OCI-LY7 (cell line): ENCODE results near the gene HES4. TPM values are rescaled to one million over a fixed set of nuclear protein-coding genes. Genes with fewer than 3 reads are reported as not detected.

Source experiments
- BruUV-seq: library from RNA; stranded (reverse); fragments of 400-500 nt; replicated peaks from 2 replicates; lab custom pipeline; 2021; lab: Mats Ljungman, UMichigan
- CTCF ChIA-PET: fragments of 300-600 bp; sonication (Branson Sonifier 250); formaldehyde crosslinking; loops from one replicate; lab custom pipeline; 2022; ENCODE audit warnings: antibody characterized with exemption; ENCODE audit not compliant: unreplicated experiment; lab: Charles Lee
- POLR2A ChIA-PET: fragments of 300-600 bp; sonication (Branson Sonifier 250); formaldehyde crosslinking; loops from one replicate; lab custom pipeline; 2022; ENCODE audit warnings: antibody characterized with exemption; lab: Charles Lee
- DNase-seq: peaks from one replicate; pipeline ENCODE4 v3.0.0-alpha.2; 2015; ENCODE audit warnings: low spot score
- H2AFZ ChIP-seq: fragments of 200-600 bp; sonication (generic), shearing (Covaris generic); 2 replicates; pipeline ENCODE4 v1.6.1; 2014; ENCODE audit warnings: mild to moderate bottlenecking, antibody characterized with exemption, low read length, moderate library complexity
- H3K27ac ChIP-seq: fragments of 200-600 bp; sonication (generic); 2 replicates; pipeline ENCODE4 v1.5.1; 2014; ENCODE audit warnings: mixed run types, low read depth, mild to moderate bottlenecking, moderate library complexity, low read length, inconsistent platforms; ENCODE audit not compliant: poor library complexity, severe bottlenecking
- H3K36me3 ChIP-seq: fragments of 200-600 bp; sonication (generic); 2 replicates; pipeline ENCODE4 v1.6.1; 2014; ENCODE audit warnings: mild to moderate bottlenecking, antibody characterized with exemption, low read length, moderate library complexity, mixed read lengths; ENCODE audit not compliant: insufficient read depth
- H3K4me1 ChIP-seq: fragments of 200-600 bp; sonication (generic); 2 replicates; pipeline ENCODE4 v1.5.1; 2014; ENCODE audit warnings: mild to moderate bottlenecking, low read length; ENCODE audit not compliant: insufficient read depth, poor library complexity, severe bottlenecking
- H3K4me2 ChIP-seq: fragments of 200-600 bp; sonication (generic); 2 replicates; pipeline ENCODE4 v1.6.1; 2014; ENCODE audit warnings: mild to moderate bottlenecking, low read length
- H3K4me3 ChIP-seq: fragments of 200-600 bp; sonication (generic); 2 replicates; pipeline ENCODE4 v1.5.1; 2014; ENCODE audit warnings: mild to moderate bottlenecking, low read depth, low read length; ENCODE audit not compliant: poor library complexity, severe bottlenecking
- H3K79me2 ChIP-seq: fragments of 200-600 bp; sonication (generic); 2 replicates; pipeline ENCODE4 v1.6.1; 2016; ENCODE audit warnings: low read depth, mild to moderate bottlenecking, low read length, moderate library complexity, mixed read lengths; ENCODE audit not compliant: insufficient read depth
- H3K9me2 ChIP-seq: fragments of 200-600 bp; sonication (generic); 2 replicates; pipeline ENCODE4 v1.6.1; 2016; ENCODE audit warnings: mild to moderate bottlenecking, low read length, mixed read lengths; ENCODE audit not compliant: insufficient read depth
- H3K9me3 ChIP-seq: fragments of 200-600 bp; sonication (generic); 2 replicates; pipeline ENCODE4 v1.6.1; 2014; ENCODE audit warnings: mild to moderate bottlenecking, mixed run types, low read length, mixed read lengths
- H4K20me1 ChIP-seq: fragments of 200-600 bp; sonication (generic); 2 replicates; pipeline ENCODE4 v1.6.1; 2014; ENCODE audit warnings: mild to moderate bottlenecking, antibody characterized with exemption, low read length, moderate library complexity, mixed read lengths; ENCODE audit not compliant: insufficient read depth
- EZH2phosphoT487 ChIP-seq: fragments of 200-600 bp; sonication (generic); IDR thresholded peaks from 2 replicates; pipeline ENCODE4 v1.6.1; 2018; ENCODE audit warnings: low read depth, borderline replicate concordance, mild to moderate bottlenecking, mixed run types, antibody characterized with exemption, low read length, moderate library complexity, mixed read lengths
- intact Hi-C: fragments of 100-400 bp; cut with micrococcal nuclease; formaldehyde crosslinking; loops from one replicate; pipeline ENCODE4 v1.10.0; 2022; ENCODE audit not compliant: unreplicated experiment
- total RNA-seq, 2 experiments: library from RNA; depleted of rRNA in 1 of 2; stranded (reverse); fragments of >200 nt in 1 of 2; shearing (Covaris generic) in 1 of 2; gene quantifications; 2 replicates each; pipeline ENCODE4 v1.2.3, GENCODE V29; 2014 to 2022
- TF ChIP-seq, protein P1 (sequence below): fragments of 200-600 bp; sonication (generic); conservative IDR thresholded peaks from 2 replicates; pipeline ENCODE4 v1.5.1; 2014; ENCODE audit warnings: mild to moderate bottlenecking, antibody characterized with exemption, low read length, moderate library complexity, mixed read lengths

Gene HES4
- total RNA-seq, 2 experiments from 2014 or later = not detected

DNA sequence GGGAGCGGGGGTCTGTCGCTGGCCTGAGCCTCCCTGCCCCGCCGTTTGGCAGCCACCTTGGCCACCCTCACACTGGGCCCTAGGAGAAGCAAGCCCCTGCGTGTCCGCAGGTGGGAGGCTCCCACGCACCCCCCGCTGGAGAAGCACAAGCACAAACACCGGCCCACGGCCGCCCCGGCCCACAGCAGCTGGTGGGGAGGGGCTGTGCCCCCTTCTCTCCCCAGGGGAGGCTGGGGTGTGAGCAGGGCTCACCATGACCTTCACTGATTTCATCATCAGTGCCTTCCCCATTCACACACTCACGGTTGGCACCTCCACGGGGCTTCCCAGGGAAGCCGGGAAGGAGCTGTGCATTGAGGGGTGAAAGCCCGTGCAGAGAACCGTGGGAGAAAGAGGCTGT is 27.9 kb upstream of the HES4 start:
- Histone ChIP-seq H4K20me1 (no peaks in the 10 kb centered on the region), H3K4me3 (no peak overlapping the region), H3K79me2 (no peaks in the 10 kb centered on the region), H3K9me3 (no peaks in the 10 kb centered on the region), H3K9me2 (no peaks in the 10 kb centered on the region), H3K4me2 (no peak overlapping the region), H3K27ac (no peak overlapping the region), H3K4me1 (peaks cover 20% of the 10 kb centered on the region), H2AFZ (no peak overlapping the region), H3K36me3 (no peaks in the 10 kb centered on the region)
- no peak for DNase-seq
- ChIA-PET CTCF (no interaction called here), POLR2A (no interaction called here)
- no TSS peak for BruUV-seq
- intact Hi-C loops = no loop called here
- TF ChIP-seq, protein P1, sequence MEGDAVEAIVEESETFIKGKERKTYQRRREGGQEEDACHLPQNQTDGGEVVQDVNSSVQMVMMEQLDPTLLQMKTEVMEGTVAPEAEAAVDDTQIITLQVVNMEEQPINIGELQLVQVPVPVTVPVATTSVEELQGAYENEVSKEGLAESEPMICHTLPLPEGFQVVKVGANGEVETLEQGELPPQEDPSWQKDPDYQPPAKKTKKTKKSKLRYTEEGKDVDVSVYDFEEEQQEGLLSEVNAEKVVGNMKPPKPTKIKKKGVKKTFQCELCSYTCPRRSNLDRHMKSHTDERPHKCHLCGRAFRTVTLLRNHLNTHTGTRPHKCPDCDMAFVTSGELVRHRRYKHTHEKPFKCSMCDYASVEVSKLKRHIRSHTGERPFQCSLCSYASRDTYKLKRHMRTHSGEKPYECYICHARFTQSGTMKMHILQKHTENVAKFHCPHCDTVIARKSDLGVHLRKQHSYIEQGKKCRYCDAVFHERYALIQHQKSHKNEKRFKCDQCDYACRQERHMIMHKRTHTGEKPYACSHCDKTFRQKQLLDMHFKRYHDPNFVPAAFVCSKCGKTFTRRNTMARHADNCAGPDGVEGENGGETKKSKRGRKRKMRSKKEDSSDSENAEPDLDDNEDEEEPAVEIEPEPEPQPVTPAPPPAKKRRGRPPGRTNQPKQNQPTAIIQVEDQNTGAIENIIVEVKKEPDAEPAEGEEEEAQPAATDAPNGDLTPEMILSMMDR = no peak
- TF ChIP-seq EZH2phosphoT487 = no peak

DNA sequence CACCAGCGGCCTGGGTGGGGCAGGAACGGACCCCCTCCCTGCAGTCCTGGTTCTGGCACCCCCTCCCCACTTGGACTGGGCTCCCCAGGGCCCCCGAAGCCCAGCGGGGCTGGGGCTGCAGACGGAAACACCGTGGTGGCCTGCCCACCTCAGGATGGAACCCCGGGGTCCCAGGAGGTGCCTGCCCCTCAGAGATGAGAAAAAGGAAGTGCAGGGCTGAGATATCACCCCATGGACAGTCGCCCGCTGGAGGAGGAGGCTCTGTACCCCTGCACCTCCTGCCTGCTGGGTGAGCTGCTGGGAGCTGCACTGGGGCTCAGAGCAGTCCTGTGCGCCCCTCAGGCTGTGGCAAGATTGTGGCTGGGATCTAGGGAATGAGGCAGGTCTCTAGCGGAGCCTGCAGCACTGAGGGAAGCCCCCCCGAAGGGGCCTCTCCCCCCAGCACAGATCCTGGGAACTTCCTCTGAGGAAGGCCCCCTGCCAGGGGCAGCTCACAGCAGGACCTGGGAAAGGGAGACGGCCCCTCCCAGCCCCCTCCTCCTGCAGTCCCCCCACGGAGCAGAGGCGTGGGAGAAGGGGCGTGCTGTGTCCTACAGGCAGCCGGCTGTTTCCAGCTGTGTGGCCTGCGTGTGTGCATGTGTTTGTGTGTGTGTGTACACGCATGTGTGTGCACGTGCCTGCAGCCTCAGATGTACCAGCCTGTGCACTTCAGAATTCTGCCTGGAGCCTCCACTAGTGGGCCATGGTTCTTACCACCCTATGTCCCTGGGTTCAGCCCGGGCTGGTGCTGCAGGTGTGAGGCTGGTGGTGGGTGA is 26.9 kb upstream of the HES4 start:
- intact Hi-C loops = no loop called here
- Histone ChIP-seq H3K4me1 (peaks cover 10% of the 10 kb centered on the region), H3K4me2 (no peak overlapping the region), H3K27ac (no peak overlapping the region), H4K20me1 (no peaks in the 10 kb centered on the region), H3K9me2 (no peaks in the 10 kb centered on the region), H3K4me3 (no peak overlapping the region), H3K9me3 (no peaks in the 10 kb centered on the region), H3K79me2 (no peaks in the 10 kb centered on the region), H3K36me3 (no peaks in the 10 kb centered on the region), H2AFZ (no peak overlapping the region)
- CTCF ChIA-PET = no interaction called here
- no TSS peak for BruUV-seq
- TF ChIP-seq, protein P1 = no peak
- no peak for TF ChIP-seq EZH2phosphoT487
- POLR2A ChIA-PET = no interaction called here
- no peak for DNase-seq

DNA sequence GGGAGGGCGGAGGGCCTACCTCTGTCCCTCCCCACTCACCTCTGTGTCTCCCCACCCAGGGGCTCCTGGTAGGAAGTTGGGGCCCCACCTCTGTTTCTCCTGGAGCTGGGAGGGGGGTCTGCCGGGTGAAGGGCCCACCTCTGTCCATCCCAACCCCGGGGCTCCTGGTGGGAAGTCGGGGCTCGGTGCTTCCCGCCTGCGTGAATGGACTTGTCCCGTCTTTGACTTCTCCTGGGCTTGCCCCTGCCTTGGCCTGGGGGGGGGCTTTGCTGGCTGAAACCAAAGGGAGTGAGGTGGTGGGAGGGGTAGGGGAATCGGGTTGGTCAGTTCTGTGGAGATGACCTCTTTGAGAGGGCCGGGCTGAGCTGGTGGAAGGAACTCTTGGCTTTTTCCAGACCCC is 25.8 kb upstream of the HES4 start:
- Histone ChIP-seq H3K4me2 (no peak overlapping the region), H3K9me2 (no peaks in the 10 kb centered on the region), H3K4me1 (no peaks in the 10 kb centered on the region), H2AFZ (no peak overlapping the region), H4K20me1 (no peaks in the 10 kb centered on the region), H3K79me2 (no peaks in the 10 kb centered on the region), H3K27ac (no peak overlapping the region), H3K4me3 (no peak overlapping the region), H3K9me3 (no peaks in the 10 kb centered on the region), H3K36me3 (no peaks in the 10 kb centered on the region)
- POLR2A ChIA-PET = no interaction called here
- BruUV-seq = no TSS peak
- intact Hi-C loops = no loop called here
- TF ChIP-seq, protein P1 = no peak
- TF ChIP-seq EZH2phosphoT487 = no peak
- no peak for DNase-seq
- CTCF ChIA-PET = no interaction called here
